Left ventricle myocardium superior (tissue), 1 donor: ENCODE measurements around the gene NHLRC4. TPM values are rescaled to one million over a fixed set of nuclear protein-coding genes. Genes with fewer than 3 reads are reported as not detected.

Experiments used
- ATAC-seq: fragments of 200-7000 bp; cut with Tn5 transposase; one replicate; pipeline ENCODE4 v1.9.1; 2020; ENCODE audit warnings: mild to moderate bottlenecking, moderate library complexity
- DNase-seq: peaks from one replicate; pipeline ENCODE4 v3.0.0-alpha.2; 2020
- intact Hi-C: fragments of 100-400 bp; cut with micrococcal nuclease; formaldehyde crosslinking; loops from one replicate; pipeline ENCODE4 v1.11.0; 2022
- microRNA-seq: library from miRNA; unstranded; fragments of <30 nt; microRNA quantifications from one replicate; pipeline ENCODE4 v1.2.0, GENCODE V29; 2020; ENCODE audit warnings: borderline number of aligned reads
- total RNA-seq: library from RNA; stranded (reverse); fragmentation: NEBNext Ultra II Directional; extraction: Animal tissue kit (Norgen Biotek cat#: 25700); gene quantifications from one replicate; pipeline ENCODE4 v1.2.1, GENCODE V29; 2021
- donor health status: DM: no; HTN: yes; CAD: no; lungs with severe emphysema.

The NHLRC4 gene
- total RNA-seq, 1 donor from 2014 or later, result 0.52 TPM

GRCh38 chr16:616733-617586 lies 50.2 kb downstream of the NHLRC4 start:
- ATAC-seq (no peak), DNase-seq (no peak)
- intact Hi-C loops, result no loop called here

- intact Hi-C loops, result no loop called here
- DNase-seq (no peak), ATAC-seq (no peak)
Observed at GRCh38 chr16:617855-618254, 51.0 kb downstream of the NHLRC4 start.

Small RNA genes within 50 kb of the gene (microRNA-seq; reads per million reads assigned to microRNA genes)
- not detected for gene MIR3176
- not detected for gene MIR5587

Other genes with a start within 250 kb of the NHLRC4 start
- gene AXIN1, start 214.3 kb upstream of the NHLRC4 start, total RNA-seq, result 14.4 TPM
- gene MRPL28, start 196.5 kb upstream of the NHLRC4 start, total RNA-seq, result 77.2 TPM
- gene PGAP6, start 185.0 kb upstream of the NHLRC4 start, total RNA-seq, result 34.2 TPM
- 89.2 TPM for gene NME4, start 169.8 kb upstream of the NHLRC4 start, total RNA-seq
- gene DECR2, start 165.1 kb upstream of the NHLRC4 start, total RNA-seq, result 9.8 TPM
- 28.3 TPM for gene RAB11FIP3, start 141.4 kb upstream of the NHLRC4 start, total RNA-seq
- gene CAPN15, start 39.3 kb upstream of the NHLRC4 start, total RNA-seq, result 17.8 TPM
- not detected for gene PRR35, start 6.6 kb upstream of the NHLRC4 start, total RNA-seq
- 16.9 TPM for gene PIGQ, start 3.0 kb downstream of the NHLRC4 start, total RNA-seq
- gene RAB40C, start 23.1 kb downstream of the NHLRC4 start, total RNA-seq, result 11.4 TPM
- gene WFIKKN1, start 64.0 kb downstream of the NHLRC4 start, total RNA-seq, result 0.10 TPM
- gene METTL26, start 69.3 kb downstream of the NHLRC4 start, total RNA-seq, result 62.2 TPM
- 187 TPM for gene MCRIP2, start 74.8 kb downstream of the NHLRC4 start, total RNA-seq
- gene WDR90, start 82.4 kb downstream of the NHLRC4 start, total RNA-seq, result 10.9 TPM
- gene RHOT2, start 101.1 kb downstream of the NHLRC4 start, total RNA-seq, result 88.8 TPM
- 1.9 TPM for gene RHBDL1, start 108.7 kb downstream of the NHLRC4 start, total RNA-seq
- gene STUB1, start 113.4 kb downstream of the NHLRC4 start, total RNA-seq, result 144 TPM
- 49.0 TPM for gene JMJD8, start 117.3 kb downstream of the NHLRC4 start, total RNA-seq
- 8.3 TPM for gene WDR24, start 123.4 kb downstream of the NHLRC4 start, total RNA-seq
- gene FBXL16, start 138.8 kb downstream of the NHLRC4 start, total RNA-seq, result 0.99 TPM
- 57.9 TPM for gene METRN, start 148.1 kb downstream of the NHLRC4 start, total RNA-seq
- gene ANTKMT, start 154.1 kb downstream of the NHLRC4 start, total RNA-seq, result 31.2 TPM
- gene CCDC78, start 159.4 kb downstream of the NHLRC4 start, total RNA-seq, result 0.50 TPM
- gene HAGHL, start 160.1 kb downstream of the NHLRC4 start, total RNA-seq, result 13.6 TPM
- 34.5 TPM for gene CIAO3, start 174.0 kb downstream of the NHLRC4 start, total RNA-seq
- 4.6 TPM for gene MSLN, start 193.7 kb downstream of the NHLRC4 start, total RNA-seq
- 8.7 TPM for gene RPUSD1, start 221.4 kb downstream of the NHLRC4 start, total RNA-seq
- gene CHTF18, start 221.6 kb downstream of the NHLRC4 start, total RNA-seq, result 6.6 TPM
- not detected for gene GNG13, start 233.7 kb downstream of the NHLRC4 start, total RNA-seq